ENCODE measurements around the gene ABHD16B. TPM values are rescaled to one million over a fixed set of nuclear protein-coding genes. Genes with fewer than 3 reads are reported as not detected.
A peak's percentile ranks its signal among the peaks of the same experiment; 100 is the strongest.

ABHD16B gene
- total and polyA plus RNA-seq, 2 of the 13 experiments (the other 11 are each of a cell fraction or from before 2014, with no cell fraction given), result not detected

DNA sequence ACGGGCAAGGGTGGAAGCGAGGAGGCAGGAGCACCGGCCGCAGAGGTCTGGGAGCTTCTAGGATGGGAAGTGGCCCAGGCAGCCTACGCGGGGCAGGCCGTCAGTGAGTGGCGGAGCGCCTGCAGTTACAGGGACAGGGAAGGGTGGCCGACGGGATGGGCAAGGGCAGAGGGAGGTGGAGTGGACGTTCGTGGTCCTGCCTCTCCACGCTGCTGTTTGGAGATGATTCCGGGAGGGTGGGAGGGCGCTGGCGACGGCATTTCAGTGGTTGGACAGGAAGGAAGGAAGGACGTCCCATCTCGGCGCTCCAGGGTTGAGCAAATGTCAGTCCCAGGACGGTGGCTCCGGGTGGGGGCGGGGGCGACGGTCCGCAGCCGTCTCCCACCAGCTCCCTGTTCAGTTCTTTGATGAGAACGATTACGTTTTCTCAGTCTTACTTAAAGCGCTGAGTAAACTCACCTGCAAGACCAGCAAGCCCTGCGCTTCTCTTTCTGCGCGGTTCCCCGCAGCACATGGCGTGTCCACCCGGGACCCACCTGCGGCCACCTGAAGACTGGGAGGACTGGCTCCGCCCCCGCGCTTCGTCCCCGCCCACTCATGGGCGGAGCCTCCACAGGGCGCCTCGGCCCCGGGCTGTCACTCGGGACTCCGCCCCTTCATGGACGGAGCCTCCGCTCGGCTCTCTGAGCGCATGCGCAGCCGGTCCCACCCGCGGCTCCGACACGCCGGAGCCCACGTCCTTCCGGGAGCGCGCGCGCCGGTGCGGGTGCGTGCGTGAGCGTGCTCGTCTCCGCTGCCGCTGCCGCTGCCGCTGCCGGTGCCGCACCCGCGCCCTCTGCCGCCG is 33.3 kb downstream of the ABHD16B start, which contains the start of gene DNAJC5 (continued):
- TF ChIP-seq, protein P1, sequence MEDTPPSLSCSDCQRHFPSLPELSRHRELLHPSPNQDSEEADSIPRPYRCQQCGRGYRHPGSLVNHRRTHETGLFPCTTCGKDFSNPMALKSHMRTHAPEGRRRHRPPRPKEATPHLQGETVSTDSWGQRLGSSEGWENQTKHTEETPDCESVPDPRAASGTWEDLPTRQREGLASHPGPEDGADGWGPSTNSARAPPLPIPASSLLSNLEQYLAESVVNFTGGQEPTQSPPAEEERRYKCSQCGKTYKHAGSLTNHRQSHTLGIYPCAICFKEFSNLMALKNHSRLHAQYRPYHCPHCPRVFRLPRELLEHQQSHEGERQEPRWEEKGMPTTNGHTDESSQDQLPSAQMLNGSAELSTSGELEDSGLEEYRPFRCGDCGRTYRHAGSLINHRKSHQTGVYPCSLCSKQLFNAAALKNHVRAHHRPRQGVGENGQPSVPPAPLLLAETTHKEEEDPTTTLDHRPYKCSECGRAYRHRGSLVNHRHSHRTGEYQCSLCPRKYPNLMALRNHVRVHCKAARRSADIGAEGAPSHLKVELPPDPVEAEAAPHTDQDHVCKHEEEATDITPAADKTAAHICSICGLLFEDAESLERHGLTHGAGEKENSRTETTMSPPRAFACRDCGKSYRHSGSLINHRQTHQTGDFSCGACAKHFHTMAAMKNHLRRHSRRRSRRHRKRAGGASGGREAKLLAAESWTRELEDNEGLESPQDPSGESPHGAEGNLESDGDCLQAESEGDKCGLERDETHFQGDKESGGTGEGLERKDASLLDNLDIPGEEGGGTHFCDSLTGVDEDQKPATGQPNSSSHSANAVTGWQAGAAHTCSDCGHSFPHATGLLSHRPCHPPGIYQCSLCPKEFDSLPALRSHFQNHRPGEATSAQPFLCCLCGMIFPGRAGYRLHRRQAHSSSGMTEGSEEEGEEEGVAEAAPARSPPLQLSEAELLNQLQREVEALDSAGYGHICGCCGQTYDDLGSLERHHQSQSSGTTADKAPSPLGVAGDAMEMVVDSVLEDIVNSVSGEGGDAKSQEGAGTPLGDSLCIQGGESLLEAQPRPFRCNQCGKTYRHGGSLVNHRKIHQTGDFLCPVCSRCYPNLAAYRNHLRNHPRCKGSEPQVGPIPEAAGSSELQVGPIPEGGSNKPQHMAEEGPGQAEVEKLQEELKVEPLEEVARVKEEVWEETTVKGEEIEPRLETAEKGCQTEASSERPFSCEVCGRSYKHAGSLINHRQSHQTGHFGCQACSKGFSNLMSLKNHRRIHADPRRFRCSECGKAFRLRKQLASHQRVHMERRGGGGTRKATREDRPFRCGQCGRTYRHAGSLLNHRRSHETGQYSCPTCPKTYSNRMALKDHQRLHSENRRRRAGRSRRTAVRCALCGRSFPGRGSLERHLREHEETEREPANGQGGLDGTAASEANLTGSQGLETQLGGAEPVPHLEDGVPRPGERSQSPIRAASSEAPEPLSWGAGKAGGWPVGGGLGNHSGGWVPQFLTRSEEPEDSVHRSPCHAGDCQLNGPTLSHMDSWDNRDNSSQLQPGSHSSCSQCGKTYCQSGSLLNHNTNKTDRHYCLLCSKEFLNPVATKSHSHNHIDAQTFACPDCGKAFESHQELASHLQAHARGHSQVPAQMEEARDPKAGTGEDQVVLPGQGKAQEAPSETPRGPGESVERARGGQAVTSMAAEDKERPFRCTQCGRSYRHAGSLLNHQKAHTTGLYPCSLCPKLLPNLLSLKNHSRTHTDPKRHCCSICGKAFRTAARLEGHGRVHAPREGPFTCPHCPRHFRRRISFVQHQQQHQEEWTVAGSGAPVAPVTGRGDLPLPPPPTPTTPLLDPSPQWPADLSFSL (CRISPR knock-in tag; IDR thresholded peaks at IDR 0.05), result no peak
- no peak for TF ChIP-seq SUZ12 (IDR thresholded peaks at IDR 0.05; ENCODE audit: low read depth, low read length)
- TF ChIP-seq, protein P2, sequence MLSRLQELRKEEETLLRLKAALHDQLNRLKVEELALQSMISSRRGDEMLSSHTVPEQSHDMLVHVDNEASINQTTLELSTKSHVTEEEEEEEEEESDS (CRISPR knock-in tag; IDR thresholded peaks at IDR 0.05; ENCODE audit: borderline replicate concordance), result no peak
- TF ChIP-seq, protein P3, sequence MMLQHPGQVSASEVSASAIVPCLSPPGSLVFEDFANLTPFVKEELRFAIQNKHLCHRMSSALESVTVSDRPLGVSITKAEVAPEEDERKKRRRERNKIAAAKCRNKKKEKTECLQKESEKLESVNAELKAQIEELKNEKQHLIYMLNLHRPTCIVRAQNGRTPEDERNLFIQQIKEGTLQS (CRISPR knock-in tag; IDR thresholded peaks at IDR 0.05), result no peak
- TF ChIP-seq ZNF431 (CRISPR knock-in tag; IDR thresholded peaks at IDR 0.05; ENCODE audit: borderline replicate concordance, low read depth), result peak; percentile 73; the same call in 1 of the 2 replicates
- TF ChIP-seq GABPA (IDR thresholded peaks at IDR 0.05; ENCODE audit: low read depth, low read length), result no peak
- TF ChIP-seq GABPA (CRISPR knock-in tag; IDR thresholded peaks at IDR 0.05; ENCODE audit: low read depth), result no peak
- peak; percentile 97 for TF ChIP-seq MEIS1 (CRISPR knock-in tag; IDR thresholded peaks at IDR 0.05; ENCODE audit: borderline replicate concordance)
- TF ChIP-seq ZNF747 (CRISPR knock-in tag; IDR thresholded peaks at IDR 0.05; ENCODE audit: borderline replicate concordance), result peak; percentile 36; the same call in 1 of the 2 replicates
- no peak for TF ChIP-seq ZBTB21 (CRISPR knock-in tag; IDR thresholded peaks at IDR 0.05)
- TF ChIP-seq HMG20B (CRISPR knock-in tag; conservative IDR thresholded peaks at IDR 0.05), result no peak
- no peak for TF ChIP-seq CTCF (CRISPR knock-in tag; IDR thresholded peaks at IDR 0.05)
- TF ChIP-seq AGO2 (optimal IDR thresholded peaks at IDR 0.05; ENCODE audit: low read depth, low read length), result peak; percentile 73
- TF ChIP-seq ELF4 (CRISPR knock-in tag; IDR thresholded peaks at IDR 0.05; ENCODE audit: borderline replicate concordance), result no peak
- TF ChIP-seq RELA (CRISPR knock-in tag; IDR thresholded peaks at IDR 0.05), result 0 out of 2 replicates have a peak, but pooled peaks have one; percentile 51
- TF ChIP-seq FOXA1 (IDR thresholded peaks at IDR 0.05), result no peak
- no peak for TF ChIP-seq FOXA1 (CRISPR knock-in tag; IDR thresholded peaks at IDR 0.05)
- TF ChIP-seq ZFY (CRISPR knock-in tag; IDR thresholded peaks at IDR 0.05), result peak; percentile 68; the same call in 1 of the 2 replicates
- peak; percentile 52; the same call in 1 of the 2 replicates for TF ChIP-seq ZNF138 (CRISPR knock-in tag; IDR thresholded peaks at IDR 0.05; ENCODE audit: low read depth)
- peak; percentile 86 for TF ChIP-seq ZNF709 (CRISPR knock-in tag; IDR thresholded peaks at IDR 0.05)
- TF ChIP-seq KDM2A (CRISPR knock-in tag; IDR thresholded peaks at IDR 0.05; ENCODE audit: borderline replicate concordance, low read depth), result peak; percentile 98

Measured in HepG2 (cell line).